GM19043 (cell line): ENCODE measurements around the gene SINHCAF.
"Not testable (repeated sequence)": the region's sequence is repeated elsewhere in the genome, so short reads cannot be mapped to it uniquely, and the experiment has no call there.

Source experiments
- ATAC-seq: cut with Tn5 transposase; IDR thresholded peaks from one replicate; pipeline ENCODE4 v1.9.1; 2021; ENCODE audit warnings: low read depth; ENCODE audit not compliant: unreplicated experiment

The SINHCAF gene, protein sequence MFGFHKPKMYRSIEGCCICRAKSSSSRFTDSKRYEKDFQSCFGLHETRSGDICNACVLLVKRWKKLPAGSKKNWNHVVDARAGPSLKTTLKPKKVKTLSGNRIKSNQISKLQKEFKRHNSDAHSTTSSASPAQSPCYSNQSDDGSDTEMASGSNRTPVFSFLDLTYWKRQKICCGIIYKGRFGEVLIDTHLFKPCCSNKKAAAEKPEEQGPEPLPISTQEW

DNA sequence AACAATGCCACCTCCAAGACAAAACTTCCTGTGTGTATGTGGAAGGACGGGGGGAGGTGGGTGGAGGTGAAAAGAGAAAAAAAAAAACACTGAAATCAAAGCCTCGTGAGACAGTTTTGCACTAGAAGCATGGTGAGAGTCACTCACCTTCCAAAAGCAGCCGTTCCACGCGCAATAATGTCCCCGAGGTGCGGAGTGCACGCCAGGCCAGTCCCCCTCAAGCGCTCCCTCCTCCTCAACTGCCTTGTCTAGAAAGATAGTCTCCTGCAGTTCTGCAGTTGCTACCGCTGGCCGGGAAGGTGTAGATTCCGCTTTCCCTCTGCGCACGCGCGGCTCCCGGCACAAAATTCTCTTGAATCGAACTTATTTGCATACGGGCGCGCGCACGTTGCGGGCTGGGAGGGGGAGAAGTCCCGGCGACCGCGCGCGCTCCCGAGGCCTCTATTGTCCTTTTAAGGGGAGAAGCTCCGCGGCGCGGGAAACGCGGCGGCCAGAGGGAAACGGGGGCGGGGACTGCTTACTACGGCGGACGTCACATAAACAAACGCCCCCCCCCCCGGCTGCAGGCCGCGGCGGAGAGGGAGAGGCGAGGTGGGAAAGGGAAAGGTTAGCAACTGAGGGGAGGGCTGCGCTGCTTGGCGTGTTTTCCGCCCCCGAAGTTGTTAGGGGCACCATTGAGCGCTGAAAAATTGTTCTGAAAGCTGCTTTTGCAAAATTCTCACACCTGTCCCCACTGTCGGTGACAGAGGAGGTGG lies at the start of gene SINHCAF:
TSS of gene SINHCAF (minus strand) at position 274 of the 755 bp plus-strand sequence. CDS start 27,946 bp downstream, outside the sequence.
- ATAC-seq = peak; percentile 42

DNA sequence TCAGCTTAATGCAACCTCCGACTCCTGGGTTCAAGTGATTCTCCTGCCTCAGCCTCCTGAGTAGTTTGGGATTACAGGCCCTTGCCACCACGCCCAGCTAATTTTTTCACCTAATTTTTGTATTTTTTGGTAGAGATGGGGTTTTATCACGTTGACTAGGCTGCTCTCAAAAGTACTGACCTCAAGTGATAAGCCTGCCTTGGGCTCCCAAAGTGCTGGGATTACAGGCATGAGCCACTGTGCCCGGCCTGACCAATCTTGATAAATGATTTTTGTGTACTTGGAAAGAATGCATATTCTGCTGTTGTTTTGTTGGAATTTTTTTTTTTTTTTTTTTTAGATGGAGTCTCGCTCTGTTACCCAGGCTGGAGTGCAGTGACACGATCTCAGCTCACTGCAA lies 49.5 kb upstream of the SINHCAF start:
- ATAC-seq = not testable (repeated sequence)

DNA sequence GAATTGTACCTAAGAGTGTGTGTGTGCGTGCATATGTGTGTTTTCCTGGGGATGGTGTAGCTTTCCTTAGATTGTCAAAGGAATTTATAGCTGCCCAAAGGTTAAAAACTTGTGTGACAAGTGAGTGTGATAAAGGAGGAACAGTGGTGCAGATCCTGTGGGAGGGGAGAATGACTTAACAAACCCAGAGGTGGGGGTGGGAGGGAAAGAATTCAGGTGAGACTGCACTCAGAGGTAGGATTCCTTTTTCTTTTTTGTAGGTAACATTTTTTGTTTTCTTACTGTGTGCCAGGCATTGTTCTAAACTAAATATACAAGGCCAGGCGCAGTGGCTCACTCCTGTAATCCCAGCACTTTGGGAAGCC lies 45.3 kb upstream of the SINHCAF start:
- ATAC-seq = no peak

DNA sequence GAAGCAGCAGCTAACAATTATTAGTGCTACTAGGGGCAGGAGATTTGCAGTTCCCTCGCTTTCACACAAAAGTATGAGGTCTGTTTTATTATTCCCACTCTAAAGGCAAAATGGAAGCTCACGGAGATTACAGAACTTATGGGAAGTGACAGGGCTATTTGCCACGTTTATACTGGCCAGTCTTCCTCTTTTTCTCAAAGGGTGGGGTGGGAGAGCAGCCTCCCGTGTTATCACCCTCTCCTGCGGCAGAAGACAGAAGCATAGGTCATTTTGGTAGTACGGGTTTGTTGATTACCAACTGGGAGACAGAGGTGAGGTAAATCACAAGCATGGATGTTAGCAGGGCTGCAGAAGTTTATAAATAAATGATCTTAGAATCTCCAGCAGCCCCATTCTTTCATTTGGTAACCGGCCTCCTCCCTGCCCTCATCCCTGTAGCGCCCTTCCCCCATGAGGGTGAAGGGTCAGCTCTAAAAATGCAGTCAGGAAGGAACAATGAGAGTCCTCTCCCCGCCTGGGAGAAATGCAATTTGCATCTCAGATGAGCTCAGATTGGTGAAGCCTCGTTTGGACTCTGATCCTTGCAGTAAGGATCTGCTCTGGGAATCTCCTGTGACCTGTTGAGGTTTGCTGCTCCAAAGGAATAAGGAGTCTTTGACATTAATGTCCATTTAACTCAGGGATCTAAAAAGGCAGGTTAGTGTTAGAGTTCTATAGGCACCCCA lies 44.7 kb upstream of the SINHCAF start:
- ATAC-seq = no peak

DNA sequence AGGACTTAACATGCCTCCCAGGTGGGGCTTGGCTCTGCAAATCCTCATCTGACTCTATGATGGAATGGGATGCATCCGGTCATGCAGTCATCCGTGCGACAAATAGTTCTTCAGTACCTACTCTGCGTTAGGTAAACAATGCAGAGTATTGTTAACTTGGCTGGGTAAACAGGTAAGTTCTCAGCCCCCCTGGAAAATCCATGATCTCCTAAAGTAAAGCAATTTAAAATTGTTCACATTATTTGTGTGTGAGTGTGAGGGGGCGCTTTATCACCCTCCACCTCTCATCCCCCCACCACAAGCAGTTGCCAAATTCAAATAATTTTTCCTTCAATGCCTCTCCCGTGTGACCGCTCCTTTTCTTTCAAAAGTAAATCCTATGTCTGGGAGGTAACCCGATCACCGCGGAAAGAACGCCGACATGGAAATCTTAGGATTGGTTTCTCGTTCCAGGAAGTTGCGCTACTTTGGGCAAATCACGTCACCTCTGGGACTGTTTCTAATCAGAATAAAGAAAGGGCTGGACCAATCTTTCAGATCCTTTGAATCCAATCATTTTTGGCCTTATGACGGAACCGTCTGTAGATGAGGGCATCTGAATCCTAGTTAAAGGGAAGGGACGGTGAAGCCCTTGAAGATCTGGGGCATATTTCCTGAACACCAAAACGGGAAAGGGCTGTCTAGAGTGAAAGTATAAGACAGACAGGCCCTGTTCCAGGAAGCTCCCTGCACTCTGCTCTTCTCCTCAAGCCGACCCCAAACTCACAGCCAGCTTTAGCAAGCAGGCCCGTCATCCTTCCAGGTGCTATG lies 44.0 kb upstream of the SINHCAF start:
- ATAC-seq = no peak

DNA sequence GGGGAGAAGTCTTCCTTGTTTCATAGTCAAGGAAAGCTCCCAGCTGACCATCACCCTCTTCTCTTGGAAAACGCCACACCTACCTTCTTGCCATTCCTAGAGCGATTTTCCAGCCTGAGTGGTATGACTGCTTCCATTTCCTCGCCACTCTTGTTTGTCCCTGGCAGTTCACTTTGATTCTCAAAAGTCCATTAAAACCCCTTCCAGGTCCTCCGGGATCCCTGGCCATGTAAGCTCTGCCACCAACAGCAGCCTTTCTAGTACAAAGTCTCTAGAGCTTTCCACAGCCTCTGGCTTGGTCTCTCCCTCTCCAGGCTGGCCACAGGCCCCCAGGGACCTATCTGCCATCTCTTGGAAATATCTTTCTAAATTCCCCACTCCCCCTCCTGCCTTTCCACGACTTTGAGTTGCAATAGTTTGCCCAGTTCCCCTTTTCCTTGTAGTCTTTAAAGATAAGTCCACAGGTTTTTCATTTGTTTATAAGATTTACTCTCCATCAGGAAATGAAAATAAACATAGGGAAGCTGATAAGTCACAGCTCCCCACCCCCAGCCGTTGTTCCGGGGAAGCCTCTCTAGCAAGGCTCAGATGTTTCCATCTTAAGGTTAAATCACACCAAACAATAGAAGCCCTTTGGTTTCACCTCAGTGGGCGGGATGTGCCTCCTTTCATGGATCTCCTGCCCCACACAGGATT lies 42.9 kb upstream of the SINHCAF start:
- ATAC-seq = no peak

DNA sequence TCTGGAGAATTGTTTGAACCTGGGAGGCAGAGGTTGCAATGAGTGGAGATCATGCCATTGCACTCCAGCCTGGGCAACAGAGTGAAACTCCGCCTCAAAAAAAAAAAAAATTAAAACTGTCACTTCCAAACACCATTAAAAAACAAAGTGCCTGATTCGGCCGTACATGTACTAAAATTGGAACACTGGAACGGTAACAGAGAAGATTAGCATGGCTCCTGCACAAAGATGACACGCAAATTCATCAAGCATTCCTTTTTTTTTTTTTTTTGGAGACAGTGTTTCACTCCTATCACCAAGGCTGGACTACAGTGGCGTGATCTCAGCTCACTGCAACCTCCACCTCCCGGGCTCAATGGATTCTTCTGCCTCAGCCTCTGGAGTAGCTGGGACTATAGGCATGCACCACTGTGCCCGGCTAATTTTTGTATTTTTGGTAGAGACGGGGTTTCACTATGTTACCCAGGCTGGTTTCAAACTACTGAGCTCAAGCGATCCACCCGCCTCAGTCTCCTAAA lies 40.2 kb upstream of the SINHCAF start:
- ATAC-seq = no peak

DNA sequence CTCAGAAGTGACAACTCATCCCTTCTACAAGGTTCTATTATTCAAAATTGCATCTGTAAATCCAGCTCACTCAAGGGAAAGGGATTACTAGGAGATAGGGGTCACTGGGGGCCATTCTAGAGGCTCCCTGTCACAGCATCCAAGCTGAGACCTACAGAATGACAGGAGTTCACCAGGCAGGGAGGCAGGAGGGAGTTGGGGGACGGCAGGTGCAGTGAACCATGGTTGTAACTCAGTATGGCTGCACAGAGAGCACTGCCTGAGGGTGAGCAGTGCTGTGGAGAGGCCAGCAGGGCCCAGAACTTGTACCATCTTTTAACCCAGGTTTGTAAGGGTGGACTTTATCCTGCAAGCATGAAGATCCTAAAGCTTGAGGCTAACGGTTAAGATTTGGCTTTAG lies 37.9 kb upstream of the SINHCAF start:
- no peak for ATAC-seq

DNA sequence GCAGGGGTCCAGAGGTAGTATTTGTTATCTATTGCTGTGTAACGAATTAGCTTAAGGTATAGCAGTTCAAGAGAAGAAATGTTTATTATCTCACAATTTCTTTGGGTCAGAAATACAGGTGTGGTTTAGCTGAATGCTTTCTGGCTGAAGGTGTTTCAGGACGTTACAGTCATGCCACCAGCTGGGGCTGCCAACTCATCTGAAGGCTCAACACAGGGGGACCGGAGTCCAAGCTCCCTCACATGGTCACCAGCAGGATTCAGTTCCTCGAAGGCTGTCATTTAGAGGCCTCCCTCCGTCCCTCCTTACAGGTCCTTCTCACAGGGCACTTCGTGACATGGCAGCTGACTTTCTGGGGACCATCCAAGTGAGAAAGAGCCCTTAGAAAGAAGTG lies 37.5 kb upstream of the SINHCAF start:
- peak; percentile 20 for ATAC-seq

DNA sequence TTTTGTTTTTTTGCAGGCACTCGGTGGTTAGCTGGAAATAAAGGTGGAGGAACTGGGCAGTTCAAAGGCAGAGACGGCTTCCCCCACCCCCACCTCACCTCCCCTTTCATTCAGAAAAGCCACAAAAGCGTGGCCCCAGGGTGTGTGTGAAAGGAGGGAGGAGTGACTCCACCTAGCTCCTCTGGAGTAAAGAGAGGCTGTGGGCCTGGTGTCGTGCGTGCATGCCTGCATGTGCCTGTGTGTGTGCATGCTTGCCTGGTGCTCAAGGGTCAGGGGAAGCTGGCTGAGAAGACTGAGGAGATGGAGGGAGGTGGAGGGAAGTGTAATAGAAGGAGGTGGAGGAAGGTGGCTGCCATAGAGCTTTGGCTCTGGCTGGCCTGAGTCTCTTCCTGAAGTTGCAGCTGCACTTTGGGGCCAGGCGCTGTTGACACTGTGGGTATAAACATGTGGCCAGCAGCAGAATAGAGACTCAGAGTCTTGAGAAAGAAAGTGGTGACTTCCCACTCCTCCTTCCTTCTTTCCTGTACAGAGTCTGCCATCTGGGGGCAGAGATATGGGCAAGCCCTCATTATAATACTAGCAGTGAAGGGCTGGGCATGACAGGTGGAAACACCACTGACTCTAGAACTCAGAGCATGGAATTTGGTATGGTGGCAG lies 36.9 kb upstream of the SINHCAF start:
- peak; percentile 70 for ATAC-seq

DNA sequence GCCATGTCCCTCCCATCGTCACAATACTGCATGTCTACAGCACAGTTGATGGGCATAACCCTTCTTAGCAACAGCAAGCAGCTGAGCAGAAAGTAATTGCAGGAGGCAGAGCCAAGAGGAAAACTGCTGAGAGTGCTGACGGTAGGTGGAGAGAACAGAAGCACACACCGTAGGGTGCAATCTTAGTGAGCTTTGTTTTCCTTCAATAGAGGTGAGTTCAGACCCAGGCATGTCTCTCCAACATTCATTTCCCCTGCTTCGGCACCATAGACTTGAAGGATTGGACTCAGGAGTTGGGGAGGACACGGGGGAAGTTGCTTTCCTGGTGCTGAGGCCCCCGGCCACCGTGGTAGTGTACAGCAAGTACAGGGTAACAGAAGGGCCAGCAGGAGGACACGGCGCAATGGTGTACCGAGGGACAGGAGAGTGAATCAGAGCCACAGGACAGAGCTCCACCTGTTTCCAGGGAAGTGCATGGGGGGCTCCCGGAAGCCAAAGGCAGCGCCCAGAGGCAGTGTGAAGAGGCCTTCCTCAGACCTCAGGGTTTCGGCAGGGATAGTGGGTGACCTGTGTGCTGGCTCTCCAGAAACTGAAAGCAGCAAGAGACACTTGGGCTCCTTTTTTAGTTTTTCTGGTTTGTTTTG lies 36.3 kb upstream of the SINHCAF start:
- no peak for ATAC-seq

DNA sequence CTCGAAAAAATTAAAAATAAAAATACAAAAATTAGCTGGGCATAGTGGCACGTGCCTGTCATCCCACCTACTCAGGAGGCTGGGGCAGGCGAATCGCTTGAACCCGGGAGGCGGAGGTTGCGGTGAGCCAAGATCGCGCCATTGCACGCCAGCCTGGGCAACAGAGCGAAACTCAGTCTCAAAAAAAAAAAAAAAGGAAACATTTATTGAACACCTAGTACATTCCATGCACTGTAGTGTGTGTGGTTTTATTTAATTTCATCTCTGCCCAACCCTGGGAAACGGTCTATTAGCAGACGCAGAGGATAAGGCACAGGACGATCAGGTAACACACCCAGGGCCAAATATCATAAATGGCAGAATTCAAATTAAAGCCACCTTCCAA lies 35.8 kb upstream of the SINHCAF start:
- no peak for ATAC-seq

DNA sequence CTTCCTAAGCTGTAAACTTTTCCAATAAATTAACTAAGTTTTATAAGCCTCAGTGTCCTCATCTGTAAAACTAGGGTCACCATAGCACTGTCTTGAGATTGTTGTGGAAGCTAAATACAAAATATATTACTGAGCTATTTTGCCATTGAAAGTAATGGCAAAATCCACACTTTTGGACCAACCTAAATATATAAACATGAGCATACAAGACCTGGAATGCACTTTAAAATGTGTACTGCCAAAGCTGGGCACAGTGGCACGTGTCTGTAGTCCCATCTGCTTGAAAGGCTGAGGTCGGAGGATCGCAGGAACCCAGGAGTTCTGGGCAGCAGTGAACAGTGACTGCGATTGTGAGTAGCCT lies 29.8 kb upstream of the SINHCAF start:
- ATAC-seq = no peak

DNA sequence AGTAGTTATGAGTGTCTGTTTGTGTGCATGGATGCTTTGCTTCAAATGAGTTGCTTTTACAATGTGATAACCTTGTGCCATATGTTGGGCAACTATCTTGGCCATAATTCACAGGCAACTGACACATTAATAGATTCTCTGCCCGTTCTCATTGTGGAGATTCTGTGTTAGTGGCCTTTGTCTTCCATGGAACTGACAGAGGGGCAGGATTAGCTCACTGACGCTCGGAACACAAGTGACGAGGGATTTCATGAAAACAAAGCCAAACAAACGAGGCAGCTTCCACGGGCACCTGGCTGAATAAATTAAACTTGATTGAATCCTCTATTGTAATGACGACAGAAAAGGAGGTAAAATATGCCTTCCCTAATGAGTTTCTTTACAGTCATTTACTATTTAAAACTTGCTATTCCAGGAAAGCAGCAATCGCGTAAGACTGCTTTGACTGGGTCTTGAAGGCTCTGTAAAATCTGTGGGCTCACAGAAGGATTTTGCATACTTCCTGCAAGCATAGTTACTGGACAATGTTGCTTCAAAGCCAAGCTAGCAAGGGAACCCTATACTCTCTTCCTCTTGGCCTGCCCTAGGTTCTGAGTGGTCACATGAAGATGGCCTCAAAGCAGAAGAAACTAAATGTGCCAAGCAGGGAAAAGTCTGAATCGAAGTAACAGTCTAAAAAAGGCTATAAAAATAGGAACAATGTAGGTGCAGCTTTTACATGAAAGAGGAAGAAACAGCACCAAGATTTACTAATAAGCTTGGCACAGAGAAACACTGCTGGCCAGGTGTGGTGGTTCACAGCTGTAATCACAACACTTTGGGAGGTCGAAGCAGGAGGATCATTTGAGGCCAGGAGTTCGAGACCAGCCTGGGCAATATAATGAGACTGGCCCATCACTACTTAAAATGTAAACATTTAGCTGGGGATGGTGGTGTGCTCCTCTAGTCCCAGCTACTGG lies 28.1 kb upstream of the SINHCAF start:
- ATAC-seq = no peak

DNA sequence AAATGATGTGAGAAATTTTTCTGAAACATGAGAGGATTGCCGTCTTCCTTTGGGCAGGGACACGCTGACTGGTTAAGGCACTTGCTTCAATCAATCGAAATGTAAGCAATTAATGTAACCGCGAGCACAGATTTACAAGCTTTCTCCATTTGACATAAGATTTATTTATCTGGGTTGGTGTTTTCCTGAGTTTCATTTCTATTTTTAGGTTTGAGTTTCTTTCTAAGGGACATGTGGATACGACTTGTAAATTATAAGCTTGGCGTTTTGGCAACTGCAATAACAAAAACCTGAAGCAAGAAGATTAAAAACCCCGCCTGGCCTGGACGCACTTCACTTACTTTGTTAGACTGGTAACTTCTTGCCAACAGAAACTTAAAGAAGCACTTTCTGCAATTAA lies 20.3 kb upstream of the SINHCAF start:
- ATAC-seq = no peak

DNA sequence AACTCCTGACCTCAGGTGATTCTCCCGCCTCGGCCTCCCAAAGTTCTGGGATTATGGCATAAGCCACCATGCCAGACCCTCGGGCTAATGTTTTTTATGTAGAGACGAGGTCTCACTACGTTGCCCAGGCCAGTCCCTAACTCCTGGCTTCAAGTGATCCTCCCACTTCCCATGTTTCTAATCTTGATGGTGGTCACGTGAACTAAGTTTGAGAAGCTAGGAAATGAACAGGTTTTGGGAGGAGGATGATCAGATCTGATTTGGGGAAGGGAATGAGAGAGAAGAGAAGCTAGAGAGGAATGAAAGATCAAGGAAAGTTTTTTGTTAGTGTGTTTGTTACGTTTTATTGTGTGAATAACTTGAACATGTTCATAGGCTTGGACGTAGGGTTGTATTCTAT lies 17.2 kb upstream of the SINHCAF start:
- ATAC-seq = no peak

DNA sequence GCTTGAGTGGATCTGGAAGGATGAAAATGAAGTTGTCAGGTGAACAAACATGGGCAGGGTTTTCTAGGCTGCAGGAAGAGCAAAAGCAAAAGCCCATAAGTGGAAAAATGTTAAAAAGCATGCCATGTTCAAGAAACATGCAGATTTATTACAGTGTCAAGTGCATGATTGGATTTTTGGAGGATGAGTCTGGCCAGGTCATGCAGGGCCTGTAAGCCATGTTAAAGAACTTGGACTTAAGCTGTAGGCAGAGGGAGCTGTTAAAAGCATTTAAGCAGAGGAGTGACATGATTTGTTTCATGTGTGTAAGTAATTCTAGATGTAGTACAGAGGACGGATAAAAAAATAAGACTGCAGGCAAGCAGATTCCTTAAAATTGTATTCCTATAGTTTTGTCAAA lies 16.3 kb upstream of the SINHCAF start:
- ATAC-seq = no peak
